Activated CD4-positive, CD25-positive, alpha-beta regulatory T cell (primary cell): ENCODE data around the gene SPATS1.
"Not testable (repeated sequence)": the region's sequence is repeated elsewhere in the genome, so short reads cannot be mapped to it uniquely, and the experiment has no call there.

Experiments
- DNase-seq, 4 experiments: peaks; one replicate each; lab custom pipeline; 2025; lab: John Stamatoyannopoulos, UW

SPATS1 gene

DNA sequence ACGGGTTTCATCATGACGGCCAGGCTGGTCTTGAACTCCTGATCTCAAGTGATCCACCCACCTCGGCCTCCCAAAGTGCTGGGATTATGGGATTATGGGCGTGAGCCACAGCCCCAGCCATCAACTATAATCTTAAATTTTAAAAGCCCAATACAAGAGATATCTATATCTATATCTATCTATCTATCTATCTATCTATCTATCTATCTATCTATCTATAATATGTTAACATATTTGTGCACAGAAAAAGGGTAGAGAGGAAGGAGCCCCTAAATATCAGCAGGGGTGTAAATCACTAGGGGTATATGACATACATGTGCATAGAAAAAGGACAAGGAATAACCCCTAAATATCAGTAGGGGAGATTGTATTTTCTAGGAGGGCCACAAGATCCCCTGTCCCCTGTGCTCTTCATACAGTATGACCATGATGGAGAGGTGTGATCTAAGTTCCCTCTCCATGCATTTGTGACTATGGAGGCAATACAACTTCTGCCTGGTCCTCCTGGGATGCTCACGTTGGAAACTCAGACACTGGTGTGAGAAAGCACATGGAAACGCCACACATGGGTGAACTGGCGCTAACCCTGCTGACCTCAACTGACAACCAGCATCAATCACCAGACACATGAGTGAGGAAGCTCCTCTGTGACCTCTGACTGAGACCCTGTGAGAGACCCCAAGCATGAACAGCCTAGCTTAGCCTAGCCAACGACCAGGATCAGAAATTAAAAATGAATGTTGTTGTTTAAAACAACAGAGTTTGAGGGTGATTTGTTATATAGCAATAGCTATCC is 1.2 kb upstream of the SPATS1 start:
- no peak for DNase-seq

DNA sequence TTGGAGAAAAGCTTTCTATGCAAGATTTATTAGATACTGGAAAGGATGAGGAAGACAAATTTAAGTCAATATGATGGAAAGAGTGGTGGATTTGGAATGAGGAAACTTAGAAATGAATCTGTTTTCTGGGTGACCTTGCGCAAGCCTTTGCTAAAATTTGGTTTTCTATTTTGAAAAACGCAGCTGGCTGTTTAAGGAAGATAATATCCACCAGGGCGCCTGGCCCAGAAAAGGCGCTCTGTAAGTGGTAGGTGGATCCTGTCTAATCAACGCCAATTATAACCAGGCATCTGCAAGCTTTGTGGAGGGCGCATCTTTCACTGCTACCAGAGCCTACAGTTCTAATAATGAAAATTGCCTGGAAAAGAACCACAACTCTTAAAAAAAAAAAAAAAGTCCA is 398 bp upstream of the SPATS1 start:
- DNase-seq: no peak

DNA sequence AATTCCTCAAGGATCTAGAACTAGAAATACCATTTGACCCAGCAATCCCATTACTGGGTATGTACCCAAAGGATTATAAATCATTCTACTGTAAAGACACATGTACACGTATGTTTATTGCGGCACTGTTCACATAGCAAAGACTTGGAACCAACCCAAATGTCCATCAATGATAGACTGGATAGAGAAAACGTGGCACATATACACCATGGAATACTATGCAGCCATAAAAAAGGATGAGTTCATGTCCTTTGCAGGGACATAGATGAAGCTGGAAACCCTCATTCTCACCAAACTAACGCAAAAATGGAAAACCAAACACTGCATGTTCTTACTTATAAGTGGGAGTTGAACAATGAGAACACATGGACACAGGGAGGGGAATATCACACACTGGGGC is 4.4 kb downstream of the SPATS1 start:
- DNase-seq: not testable (repeated sequence)

- DNase-seq: no peak
These were observed 7.6 kb downstream of the SPATS1 start for GRCh38 chr6:44349904-44350649.

- not testable (repeated sequence) for DNase-seq
These were observed 8.2 kb downstream of the SPATS1 start for GRCh38 chr6:44350650-44350994.

- no peak for DNase-seq
These were observed 9.8 kb downstream of the SPATS1 start for GRCh38 chr6:44352259-44352658.

DNA sequence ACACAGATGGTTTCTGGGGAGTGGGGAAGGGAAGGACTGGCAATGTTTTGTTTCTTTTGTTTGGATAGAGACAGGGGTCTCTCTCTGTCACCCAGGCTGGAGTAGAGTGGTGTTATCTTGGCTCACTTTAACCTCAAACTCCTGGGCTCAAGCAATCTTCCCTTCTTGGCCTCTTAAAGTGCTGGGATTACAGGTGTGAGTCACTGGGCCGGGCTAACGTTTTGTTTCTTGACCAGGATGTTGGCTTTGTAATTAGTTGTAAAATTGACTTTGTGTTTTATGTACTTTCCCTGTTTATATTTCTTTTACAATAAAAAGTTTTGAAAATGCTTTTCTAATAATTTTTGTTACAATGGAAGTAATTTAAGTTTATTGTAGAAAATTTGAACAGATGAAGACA is 10.9 kb downstream of the SPATS1 start:
- no peak for DNase-seq

GRCh38 chr6:44355640-44356039 is 13.2 kb downstream of the SPATS1 start:
- DNase-seq: no peak

DNA sequence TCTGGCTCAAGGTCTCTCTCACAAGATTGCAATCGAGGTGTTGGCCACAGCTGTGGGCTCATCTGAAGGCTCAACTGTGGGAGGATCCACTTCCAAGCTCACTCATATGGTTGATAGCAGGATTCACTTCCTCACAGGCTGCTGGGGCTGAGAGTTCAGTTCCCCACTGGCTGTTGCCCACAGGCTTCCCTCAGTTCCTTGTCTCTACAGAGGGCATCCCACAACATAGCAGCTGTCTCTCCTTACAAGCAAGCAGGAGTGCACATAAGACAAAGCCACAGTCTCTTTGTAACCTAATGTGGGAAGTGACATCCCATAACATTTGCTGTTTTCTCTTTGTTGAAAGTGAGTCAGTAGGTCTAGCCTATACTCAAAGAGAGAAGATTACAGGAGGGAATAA is 14.0 kb downstream of the SPATS1 start:
- DNase-seq: no peak

DNA sequence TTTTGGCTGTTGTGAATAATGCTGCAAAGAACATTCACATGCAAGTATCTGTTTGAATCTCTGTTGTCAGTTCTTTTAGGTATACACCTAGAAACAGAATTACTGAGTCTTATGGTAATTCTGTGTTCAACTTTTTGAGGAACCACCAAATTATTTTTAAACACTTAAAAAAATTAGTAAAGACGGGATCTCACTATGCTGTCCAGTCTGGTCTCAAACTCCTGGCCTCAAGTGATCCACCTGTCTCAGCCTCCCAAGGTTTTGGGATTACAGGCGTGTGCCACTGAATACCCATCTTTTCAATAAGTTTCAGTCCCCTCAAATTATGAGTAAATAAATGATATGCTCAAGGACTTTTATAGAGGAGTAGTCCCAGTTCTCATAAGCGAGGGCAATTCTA is 17.5 kb downstream of the SPATS1 start:
- DNase-seq: no peak

DNA sequence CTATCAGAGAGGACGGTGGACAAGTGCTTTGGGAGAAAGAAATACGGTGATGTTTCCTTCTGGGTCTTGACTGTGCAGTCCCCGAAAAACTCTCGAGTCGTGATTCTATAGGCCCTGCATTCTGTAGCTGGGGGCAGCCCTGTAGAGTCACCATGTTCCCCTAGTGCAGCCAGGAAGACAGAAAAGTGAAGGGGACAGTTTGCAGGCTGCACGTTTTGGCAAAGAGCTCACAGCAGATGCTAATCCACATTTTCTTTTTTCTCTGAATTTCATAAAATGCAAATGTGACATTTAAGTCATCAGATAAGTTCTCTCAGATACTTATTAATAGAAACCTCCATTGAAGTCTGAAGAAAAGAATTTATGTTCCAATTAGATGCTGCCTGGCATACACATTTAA is 19.5 kb downstream of the SPATS1 start:
- no peak for DNase-seq

DNA sequence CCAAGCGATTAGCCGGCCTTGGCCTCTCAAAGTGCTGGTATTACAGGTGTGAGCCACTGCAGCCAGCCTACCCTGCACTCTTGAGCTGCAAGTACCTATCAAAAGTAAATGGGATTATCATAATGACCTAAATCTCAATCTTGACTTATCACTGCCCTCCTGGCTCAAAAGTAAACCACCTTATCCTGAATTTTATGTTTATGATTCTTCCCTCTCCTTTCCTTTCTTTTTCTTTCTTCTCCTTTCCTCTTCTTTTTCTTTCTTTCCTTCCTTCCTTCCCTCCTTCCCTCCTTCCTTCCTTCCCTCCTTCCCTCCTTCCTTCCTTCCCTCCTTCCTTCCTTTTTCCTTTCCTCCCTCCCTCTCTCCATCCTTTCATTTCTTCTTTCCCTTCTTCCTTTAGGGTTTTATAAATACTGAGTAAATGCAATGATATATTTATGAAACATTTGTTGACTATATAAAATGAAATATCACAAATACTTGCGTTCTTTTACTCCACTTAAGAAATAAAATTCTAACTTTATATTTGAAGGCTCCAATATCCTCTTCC is 21.0 kb downstream of the SPATS1 start:
- no peak for DNase-seq

GRCh38 chr6:44366781-44367180 is 24.3 kb downstream of the SPATS1 start:
- DNase-seq: no peak

GRCh38 chr6:44367681-44368080 is 25.2 kb downstream of the SPATS1 start:
- no peak for DNase-seq

DNA sequence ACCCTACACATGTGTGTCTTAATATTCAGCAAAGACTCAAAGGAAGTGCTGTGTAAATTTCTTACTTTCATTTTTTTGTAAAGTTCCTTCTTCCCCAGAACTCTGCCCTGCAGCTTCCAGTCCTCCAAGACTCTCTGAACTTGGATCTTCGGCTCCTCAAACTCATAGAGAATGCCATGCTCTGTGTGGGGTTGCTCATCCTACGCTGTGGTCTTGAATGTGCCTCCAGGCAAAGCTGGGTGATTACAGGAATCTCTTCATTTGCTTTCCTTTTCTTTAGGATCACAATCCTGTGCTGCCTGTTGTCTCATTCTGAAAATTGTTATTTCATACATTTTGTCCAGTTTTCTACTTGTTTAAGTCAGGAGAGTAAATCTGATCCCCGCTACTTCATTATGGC is 30.6 kb downstream of the SPATS1 start:
- DNase-seq: no peak

- no peak for DNase-seq
These were observed 31.3 kb downstream of the SPATS1 start for GRCh38 chr6:44373787-44374186.

DNA sequence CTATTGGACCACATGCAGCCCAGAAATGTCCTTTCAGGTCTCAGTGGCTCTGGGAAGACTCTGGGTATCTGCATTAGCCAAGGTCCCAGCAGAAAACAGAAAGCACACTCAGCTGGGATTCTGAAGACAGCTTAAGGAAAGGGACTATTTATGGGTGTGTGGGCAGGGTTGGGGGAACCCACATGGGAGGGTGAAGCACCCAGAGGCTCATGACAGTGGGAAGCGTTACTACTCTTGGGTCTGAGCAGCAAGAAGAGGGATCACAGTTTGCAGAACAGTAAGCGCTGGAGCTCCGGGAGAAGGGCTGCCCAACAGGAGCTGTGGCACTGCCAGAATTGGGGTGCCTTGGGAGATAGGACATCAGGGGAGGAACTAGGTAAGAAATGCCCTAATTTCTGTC is 32.6 kb downstream of the SPATS1 start:
- DNase-seq: no peak

GRCh38 chr6:44377484-44377883 is 35.0 kb downstream of the SPATS1 start:
- DNase-seq: no peak

DNA sequence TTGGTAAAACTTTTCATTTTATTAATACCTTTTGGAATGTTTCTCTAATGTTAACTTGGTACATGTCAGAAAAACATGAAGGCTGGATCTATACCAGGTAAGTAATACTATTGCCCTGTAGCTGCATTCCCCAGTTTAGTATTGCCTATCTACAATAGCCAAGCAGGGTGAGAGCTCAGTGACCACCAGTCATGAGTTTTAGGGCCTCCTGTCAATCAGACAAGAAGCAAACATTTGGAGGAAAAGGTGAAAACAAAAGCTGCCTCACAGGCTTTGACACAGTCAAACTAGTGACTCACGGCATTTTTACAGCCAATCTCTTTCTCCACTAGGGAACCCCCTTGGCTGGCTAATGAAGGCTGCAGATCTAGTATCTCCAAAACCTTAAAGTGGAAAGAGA is 35.5 kb downstream of the SPATS1 start:
- no peak for DNase-seq

DNA sequence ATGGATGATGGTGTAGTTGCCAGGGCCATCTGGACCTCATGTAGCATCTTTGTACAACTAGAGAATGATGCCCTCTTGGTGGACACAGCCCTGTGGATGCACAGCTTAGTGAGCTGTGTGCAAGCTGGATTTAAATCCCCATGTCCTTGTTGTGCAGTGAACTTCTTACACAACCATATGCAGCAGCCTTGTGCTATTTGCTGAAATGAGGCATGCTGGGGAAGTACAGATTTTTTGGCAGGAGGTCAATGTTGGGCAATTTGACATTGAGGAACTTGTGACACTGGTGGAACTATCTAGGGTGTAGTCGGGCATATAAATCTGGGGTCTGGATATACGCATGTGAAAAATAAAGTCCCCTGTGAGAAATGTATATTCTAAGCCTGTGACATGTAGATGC is 39.3 kb downstream of the SPATS1 start:
- DNase-seq: no peak

DNA sequence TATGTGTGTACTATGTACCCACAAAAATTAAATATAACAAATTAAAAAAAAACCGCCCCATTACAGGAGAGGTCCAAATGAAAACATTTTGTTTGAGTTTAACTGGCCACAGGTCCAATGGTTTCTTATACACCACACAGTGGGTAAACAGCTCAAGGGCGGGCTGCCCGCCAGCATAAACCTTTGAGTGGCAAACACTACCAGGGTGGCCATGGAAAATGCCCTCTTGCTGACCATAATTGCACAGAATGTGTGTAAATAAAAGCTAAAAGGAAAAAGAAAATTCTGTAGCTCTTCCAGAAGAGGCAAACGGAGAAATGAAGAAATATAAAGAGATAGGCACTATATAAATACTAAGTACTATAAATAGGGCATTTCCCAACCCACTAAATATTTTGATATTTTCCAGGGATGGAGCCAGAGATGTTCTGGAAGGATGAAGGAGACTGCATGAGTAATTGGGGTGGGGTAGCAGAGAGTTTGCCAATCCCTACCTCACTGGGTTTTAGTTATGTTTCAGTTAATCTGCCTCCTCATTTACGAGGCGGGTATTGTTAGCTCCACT is 44.0 kb downstream of the SPATS1 start:
- DNase-seq: no peak

DNA sequence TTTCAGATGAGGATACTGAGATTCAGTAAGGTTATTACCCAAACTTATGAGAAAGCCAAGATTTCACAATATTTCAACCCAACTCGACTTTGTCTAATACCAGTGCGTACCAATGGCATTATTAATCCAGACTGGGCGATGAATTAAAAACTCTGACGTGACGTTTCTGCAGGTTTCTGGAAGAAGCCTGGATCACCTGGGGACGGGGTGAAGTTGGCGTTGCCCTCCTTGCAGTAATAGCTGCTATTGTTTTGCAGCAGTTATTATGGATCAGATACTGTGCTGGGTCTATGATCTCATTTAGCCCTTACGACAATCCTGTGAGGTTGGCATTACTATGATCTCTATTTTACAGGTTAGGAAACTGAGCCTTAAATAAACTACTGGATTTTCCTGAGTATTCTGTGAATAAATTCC is 44.5 kb downstream of the SPATS1 start:
- DNase-seq: no peak
